Pancreas (tissue), 10 donors: ENCODE measurements around the gene LRMDA. TPM values are rescaled to one million over a fixed set of nuclear protein-coding genes. Genes with fewer than 3 reads are reported as not detected.

Source experiments
- ATAC-seq, 4 donors: fragments of 200-7000 bp; cut with Tn5 transposase; one replicate each; pipeline versions ENCODE4 v1.8.0 to v1.9.1; 2020; ENCODE audit warnings: mild to moderate bottlenecking in 4 of 4, moderate library complexity in 4 of 4
- DNase-seq, 6 donors: peaks; one replicate each; pipeline ENCODE4 v3.0.0-alpha.2; 2020
- FAIRE-seq: peaks from 2 replicates; lab custom pipeline; 2012; peaks lifted over from hg19 to GRCh38; lab: Jason Lieb, UNC
- H3K27ac ChIP-seq, 4 donors: fragments of 200-600 bp; sonication (generic); 1 replicate in 3 of 4; 2 replicates in 1 of 4; pipeline versions ENCODE4 v1.5.0 to v1.8.0; 2020
- H3K27me3 ChIP-seq, 4 donors: fragments of 200-600 bp; one replicate each; pipeline ENCODE4 v1.8.0; 2021
- H3K36me3 ChIP-seq, 3 donors: fragments of 200-600 bp; sonication (generic) in 1 of 3; one replicate each; pipeline versions ENCODE4 v1.5.0 to v1.8.0; 2020 to 2021
- H3K4me1 ChIP-seq, 3 donors: fragments of 200-600 bp; one replicate each; pipeline ENCODE4 v1.8.0; 2021
- H3K4me3 ChIP-seq, 4 donors: fragments of 200-600 bp; sonication (generic) in 2 of 4; one replicate each; pipeline versions ENCODE4 v1.5.0 to v1.8.0; 2020 to 2021
- H3K9me3 ChIP-seq, 4 donors: fragments of 200-600 bp; one replicate each; pipeline ENCODE4 v1.8.0; 2021
- whole genome bisulfite sequencing, 2 donors: extraction: QIAGEN DNeasy Blood & Tissue Kit; methylation state at CpG; one replicate each; pipeline ENCODE4 v1.1.7; 2013; 5-methylcytosine and 5-hydroxymethylcytosine counted together
- intact Hi-C, 3 donors: fragments of 100-400 bp; cut with DNase I; formaldehyde crosslinking; loops; one replicate each; pipeline versions ENCODE4 v1.11.1 to v1.14.2; 2022
- polyA plus RNA-seq, 2 donors: library from polyadenylated mRNA; stranded (reverse); fragments of 200-250 nt; gene quantifications; one replicate each; pipeline ENCODE4 v1.2.3, GENCODE V29; 2013
- total RNA-seq, 6 donors: library from RNA; stranded (reverse); fragmentation: NEBNext Ultra II Directional in 4 of 6; extraction: Animal tissue kit (Norgen Biotek cat#: 25700) in 4 of 6; gene quantifications; one replicate each; pipeline versions ENCODE4 v1.2.1 to v1.2.4, GENCODE V29; 2021 to 2023
- TF ChIP-seq, protein P1 (sequence below), 4 donors: fragments of 200-600 bp; sonication (generic) in 3 of 4; IDR thresholded peaks; one replicate each; pipeline versions ENCODE4 v1.5.0 to v1.8.0; 2021; ENCODE audit warnings: antibody characterized with exemption in 4 of 4
- donor health status: healthy with polysubstance abuse.
- donor health status: DM: no; HTN: no; CAD: no; lungs with moderate emphysema.
- donor health status: DM: no; HTN: no; CAD: no.
- donor health status: control.
- donor health status: control.
- donor health status: Bipolar disorder and iron deficiency.
- donor health status: DM: yes; HTN: yes; CAD: no.
- donor health status: DM: no; HTN: no; CAD: no.
- donor health status: DM: no; HTN: no; CAD: no.
- donor health status: DM: yes; HTN: yes; CAD: no.

Gene LRMDA
- total and polyA plus RNA-seq, 8 donors: 4.6 to 21.2 (median 13.4) TPM

DNA sequence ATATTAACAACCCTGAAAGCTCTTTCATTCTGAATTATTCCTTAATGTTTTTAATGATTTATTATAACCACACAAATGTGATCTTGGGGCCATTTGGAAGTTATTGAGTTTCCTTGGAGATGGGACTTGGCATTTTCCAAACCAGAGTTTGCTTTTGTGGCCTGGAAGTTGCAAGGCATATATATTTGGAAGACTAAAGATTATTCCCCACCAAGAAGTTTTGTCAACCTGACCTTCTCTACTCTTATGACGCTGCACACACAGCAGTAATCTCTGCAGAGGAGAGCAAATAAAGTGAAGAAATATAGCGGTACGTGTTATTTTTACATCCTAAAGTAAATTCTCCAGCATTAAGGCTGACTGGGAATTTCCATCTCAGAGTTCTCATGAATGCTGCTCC, 397.0 kb downstream of the LRMDA start:
- FAIRE-seq (no peak), DNase-seq (no peak), ATAC-seq (no peak)
- Histone ChIP-seq H3K9me3 (no peaks in the 10 kb centered on the region), H3K36me3 (no peaks in the 10 kb centered on the region), H3K27ac (no peak overlapping the region), H3K4me3 (no peak overlapping the region), H3K4me1 (no peaks in the 10 kb centered on the region), H3K27me3 (no peaks in the 10 kb centered on the region)
- WGBS, 2 donors: 43 to 45% methylated on average over 3 of the region's 3 CpGs
- TF ChIP-seq, protein P1, sequence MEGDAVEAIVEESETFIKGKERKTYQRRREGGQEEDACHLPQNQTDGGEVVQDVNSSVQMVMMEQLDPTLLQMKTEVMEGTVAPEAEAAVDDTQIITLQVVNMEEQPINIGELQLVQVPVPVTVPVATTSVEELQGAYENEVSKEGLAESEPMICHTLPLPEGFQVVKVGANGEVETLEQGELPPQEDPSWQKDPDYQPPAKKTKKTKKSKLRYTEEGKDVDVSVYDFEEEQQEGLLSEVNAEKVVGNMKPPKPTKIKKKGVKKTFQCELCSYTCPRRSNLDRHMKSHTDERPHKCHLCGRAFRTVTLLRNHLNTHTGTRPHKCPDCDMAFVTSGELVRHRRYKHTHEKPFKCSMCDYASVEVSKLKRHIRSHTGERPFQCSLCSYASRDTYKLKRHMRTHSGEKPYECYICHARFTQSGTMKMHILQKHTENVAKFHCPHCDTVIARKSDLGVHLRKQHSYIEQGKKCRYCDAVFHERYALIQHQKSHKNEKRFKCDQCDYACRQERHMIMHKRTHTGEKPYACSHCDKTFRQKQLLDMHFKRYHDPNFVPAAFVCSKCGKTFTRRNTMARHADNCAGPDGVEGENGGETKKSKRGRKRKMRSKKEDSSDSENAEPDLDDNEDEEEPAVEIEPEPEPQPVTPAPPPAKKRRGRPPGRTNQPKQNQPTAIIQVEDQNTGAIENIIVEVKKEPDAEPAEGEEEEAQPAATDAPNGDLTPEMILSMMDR (IDR thresholded peaks at IDR 0.05): no peak
- intact Hi-C loops: no loop called here

DNA sequence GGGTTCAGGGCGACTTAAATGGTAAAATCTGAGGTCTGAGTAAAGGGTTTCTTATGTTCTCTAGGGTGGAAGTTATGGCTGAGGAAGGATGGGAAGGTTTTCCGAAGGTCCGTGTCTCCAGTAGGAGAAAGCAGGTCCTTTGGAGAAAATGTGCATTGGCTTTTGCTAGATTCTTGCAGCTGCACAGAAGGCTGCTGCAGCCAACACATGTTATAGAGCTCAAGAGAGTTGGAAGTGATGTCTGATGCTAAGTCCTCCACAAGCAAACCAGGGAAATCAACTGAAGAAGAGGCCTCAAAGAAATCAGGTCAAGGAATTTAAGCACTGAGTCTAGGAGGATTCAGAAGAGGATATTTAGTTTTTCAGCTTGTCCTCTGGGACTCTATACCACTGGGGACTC, 404.6 kb downstream of the LRMDA start:
- WGBS, 2 donors: 87 to 95% methylated on average over 3 of the region's 3 CpGs
- H3K27me3 ChIP-seq: no peaks in the 10 kb centered on the region
- H3K27ac ChIP-seq: no peak overlapping the region
- DNase-seq (no peak), ATAC-seq (no peak), FAIRE-seq (no peak)
- no peaks in the 10 kb centered on the region for H3K9me3 ChIP-seq
- H3K36me3 ChIP-seq: no peaks in the 10 kb centered on the region
- H3K4me1 ChIP-seq: no peaks in the 10 kb centered on the region
- intact Hi-C loops: no loop called here
- H3K4me3 ChIP-seq: no peak overlapping the region
- TF ChIP-seq, protein P1 (IDR thresholded peaks at IDR 0.05): no peak

DNA sequence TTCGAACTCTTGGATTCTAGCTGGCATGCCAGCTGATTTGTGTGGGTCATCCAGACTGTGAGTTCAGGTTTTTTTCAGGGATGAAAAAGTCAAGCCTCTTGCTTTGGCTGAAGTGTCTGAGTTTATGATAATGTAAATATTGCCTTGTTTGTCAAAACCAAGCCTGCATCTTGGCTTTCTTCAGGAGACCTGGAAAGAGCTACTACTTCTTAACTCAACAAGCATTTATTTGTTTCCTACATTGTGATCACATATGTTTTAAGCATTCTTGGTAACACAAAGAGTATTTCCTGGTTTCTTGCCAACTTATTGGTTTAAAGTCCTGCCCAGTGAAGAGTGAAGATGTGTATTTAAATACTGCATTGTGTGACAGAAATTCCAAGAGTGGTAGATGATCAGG, 407.1 kb downstream of the LRMDA start:
- no peak for FAIRE-seq
- Histone ChIP-seq H3K4me3 (no peak overlapping the region), H3K27ac (no peak overlapping the region), H3K36me3 (no peaks in the 10 kb centered on the region), H3K27me3 (no peaks in the 10 kb centered on the region), H3K4me1 (no peaks in the 10 kb centered on the region), H3K9me3 (no peaks in the 10 kb centered on the region)
- intact Hi-C loops: no loop called here
- TF ChIP-seq, protein P1 (IDR thresholded peaks at IDR 0.05): no peak
- ATAC-seq: no peak
- WGBS, 2 donors: 89 to 94% methylated on average over 1 of the region's 1 CpG
- DNase-seq: no peak

DNA sequence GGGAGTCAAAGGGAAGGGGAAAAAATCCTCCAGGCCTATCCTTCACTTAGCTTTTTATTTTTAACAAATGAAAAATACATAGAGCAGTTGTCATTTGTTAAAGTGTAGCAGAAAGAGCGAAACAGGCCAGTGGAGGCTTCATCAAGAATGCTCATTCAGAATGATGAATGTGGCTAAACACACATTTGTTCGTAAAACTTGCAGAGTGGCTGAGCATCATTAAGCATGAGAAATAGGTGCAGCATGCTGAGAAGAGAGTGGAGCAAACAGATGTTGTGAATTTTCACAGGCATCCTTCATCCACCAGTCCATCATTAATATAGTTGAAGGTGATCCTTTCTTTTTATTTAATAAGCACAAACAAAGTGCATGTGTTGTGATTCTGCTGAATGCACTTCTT, 407.6 kb downstream of the LRMDA start:
- H3K4me3 ChIP-seq: no peak overlapping the region
- no peak overlapping the region for H3K27ac ChIP-seq
- DNase-seq (no peak), ATAC-seq (no peak), FAIRE-seq (no peak)
- TF ChIP-seq, protein P1 (IDR thresholded peaks at IDR 0.05): no peak
- no peaks in the 10 kb centered on the region for H3K4me1 ChIP-seq
- no peaks in the 10 kb centered on the region for H3K27me3 ChIP-seq
- intact Hi-C loops: no loop called here
- no peaks in the 10 kb centered on the region for H3K36me3 ChIP-seq
- 91 to 96% methylated on average over 2 of the region's 2 CpGs for WGBS, 2 donors
- no peaks in the 10 kb centered on the region for H3K9me3 ChIP-seq

DNA sequence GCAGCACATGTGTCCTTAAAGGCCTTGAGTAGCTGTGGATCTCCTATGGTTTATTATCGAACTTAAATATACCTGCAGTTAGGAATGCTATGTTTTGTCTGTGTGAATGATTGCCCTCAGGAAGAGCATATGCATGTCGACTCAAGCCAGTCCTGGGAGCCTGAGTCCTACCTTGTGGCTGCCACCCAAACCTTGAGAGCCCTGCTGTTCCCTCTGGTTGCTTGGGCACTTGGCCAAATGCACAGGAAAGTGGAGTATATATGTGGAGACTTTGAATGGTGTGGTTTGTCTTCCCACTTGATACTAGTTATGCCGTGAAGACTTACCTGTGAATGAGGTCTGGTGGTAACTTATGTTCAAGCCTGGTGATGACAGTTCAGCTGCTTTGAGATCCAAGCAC, 409.8 kb downstream of the LRMDA start:
- FAIRE-seq (no peak), DNase-seq (no peak), ATAC-seq (no peak)
- 83 to 87% methylated on average over 3 of the region's 3 CpGs for WGBS, 2 donors
- H3K4me1 ChIP-seq: no peaks in the 10 kb centered on the region
- no peaks in the 10 kb centered on the region for H3K27me3 ChIP-seq
- no peak overlapping the region for H3K27ac ChIP-seq
- no peak overlapping the region for H3K4me3 ChIP-seq
- no peaks in the 10 kb centered on the region for H3K36me3 ChIP-seq
- intact Hi-C loops: no loop called here
- H3K9me3 ChIP-seq: no peaks in the 10 kb centered on the region
- TF ChIP-seq, protein P1 (IDR thresholded peaks at IDR 0.05): no peak
